Fibroblast of lung (primary cell): ENCODE measurements around the gene GRIN2A.

ENCODE experiments used
- EZH2 ChIP-seq: IDR thresholded peaks from 2 replicates; pipeline ENCODE4 v1.5.1; 2012; ENCODE audit warnings: low read length, control low read depth, mild to moderate bottlenecking; ENCODE audit errors: missing control alignments
- TF ChIP-seq, protein P1 (sequence below), 2 donors: IDR thresholded peaks in 1 of 2; conservative IDR thresholded peaks in 1 of 2; 1 replicate in 1 of 2; 2 replicates in 1 of 2; pipeline ENCODE4 v1.5.1; 2011 to 2012; ENCODE audit warnings: low read length in 2 of 2, control low read depth in 1 of 2, inconsistent platforms in 1 of 2, low read depth in 1 of 2, mild to moderate bottlenecking in 1 of 2

GRCh38 chr16:10081201-10081940, 100.9 kb downstream of the GRIN2A start:
- TF ChIP-seq, protein P1, sequence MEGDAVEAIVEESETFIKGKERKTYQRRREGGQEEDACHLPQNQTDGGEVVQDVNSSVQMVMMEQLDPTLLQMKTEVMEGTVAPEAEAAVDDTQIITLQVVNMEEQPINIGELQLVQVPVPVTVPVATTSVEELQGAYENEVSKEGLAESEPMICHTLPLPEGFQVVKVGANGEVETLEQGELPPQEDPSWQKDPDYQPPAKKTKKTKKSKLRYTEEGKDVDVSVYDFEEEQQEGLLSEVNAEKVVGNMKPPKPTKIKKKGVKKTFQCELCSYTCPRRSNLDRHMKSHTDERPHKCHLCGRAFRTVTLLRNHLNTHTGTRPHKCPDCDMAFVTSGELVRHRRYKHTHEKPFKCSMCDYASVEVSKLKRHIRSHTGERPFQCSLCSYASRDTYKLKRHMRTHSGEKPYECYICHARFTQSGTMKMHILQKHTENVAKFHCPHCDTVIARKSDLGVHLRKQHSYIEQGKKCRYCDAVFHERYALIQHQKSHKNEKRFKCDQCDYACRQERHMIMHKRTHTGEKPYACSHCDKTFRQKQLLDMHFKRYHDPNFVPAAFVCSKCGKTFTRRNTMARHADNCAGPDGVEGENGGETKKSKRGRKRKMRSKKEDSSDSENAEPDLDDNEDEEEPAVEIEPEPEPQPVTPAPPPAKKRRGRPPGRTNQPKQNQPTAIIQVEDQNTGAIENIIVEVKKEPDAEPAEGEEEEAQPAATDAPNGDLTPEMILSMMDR (conservative IDR thresholded peaks at IDR 0.05 in 1 of 2, IDR thresholded peaks at IDR 0.05 in 1 of 2; ENCODE audit: low read depth in 1 of 2, low read length in 2 of 2), result no peak
- no peak for TF ChIP-seq EZH2
